ENCODE data around the gene DLGAP4.

Gene DLGAP4

GRCh38 chr20:36308353-36308752 lies 2.2 kb downstream of the DLGAP4 start:
- DNase-seq = no peak

GRCh38 chr20:36308986-36309385 lies 2.8 kb downstream of the DLGAP4 start:
- no peak for DNase-seq

DNA sequence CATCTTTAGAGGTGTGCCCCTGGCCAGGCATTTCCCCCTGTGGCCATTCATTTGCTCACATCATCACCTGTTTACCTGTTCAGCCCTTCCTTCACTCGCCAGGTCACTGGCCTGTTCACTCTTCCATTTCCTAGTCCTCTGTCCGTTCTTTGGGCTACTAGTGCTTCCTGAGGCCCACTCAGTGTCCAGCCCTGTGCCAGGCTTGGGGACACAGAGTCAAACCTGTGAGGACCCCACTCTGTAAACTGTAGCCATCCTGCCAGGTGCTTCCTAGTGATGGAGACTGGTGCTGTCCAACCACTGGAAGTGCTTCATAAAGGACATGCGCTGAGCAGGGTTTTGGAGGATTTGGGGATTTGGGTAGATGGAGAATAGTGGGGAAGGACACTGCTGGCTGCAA lies 3.5 kb downstream of the DLGAP4 start:
- DNase-seq = no peak

- no peak for DNase-seq
Observed at GRCh38 chr20:36310215-36310981, 4.3 kb downstream of the DLGAP4 start.

GRCh38 chr20:36311141-36311853 lies 5.2 kb downstream of the DLGAP4 start:
- no peak for DNase-seq

DNA sequence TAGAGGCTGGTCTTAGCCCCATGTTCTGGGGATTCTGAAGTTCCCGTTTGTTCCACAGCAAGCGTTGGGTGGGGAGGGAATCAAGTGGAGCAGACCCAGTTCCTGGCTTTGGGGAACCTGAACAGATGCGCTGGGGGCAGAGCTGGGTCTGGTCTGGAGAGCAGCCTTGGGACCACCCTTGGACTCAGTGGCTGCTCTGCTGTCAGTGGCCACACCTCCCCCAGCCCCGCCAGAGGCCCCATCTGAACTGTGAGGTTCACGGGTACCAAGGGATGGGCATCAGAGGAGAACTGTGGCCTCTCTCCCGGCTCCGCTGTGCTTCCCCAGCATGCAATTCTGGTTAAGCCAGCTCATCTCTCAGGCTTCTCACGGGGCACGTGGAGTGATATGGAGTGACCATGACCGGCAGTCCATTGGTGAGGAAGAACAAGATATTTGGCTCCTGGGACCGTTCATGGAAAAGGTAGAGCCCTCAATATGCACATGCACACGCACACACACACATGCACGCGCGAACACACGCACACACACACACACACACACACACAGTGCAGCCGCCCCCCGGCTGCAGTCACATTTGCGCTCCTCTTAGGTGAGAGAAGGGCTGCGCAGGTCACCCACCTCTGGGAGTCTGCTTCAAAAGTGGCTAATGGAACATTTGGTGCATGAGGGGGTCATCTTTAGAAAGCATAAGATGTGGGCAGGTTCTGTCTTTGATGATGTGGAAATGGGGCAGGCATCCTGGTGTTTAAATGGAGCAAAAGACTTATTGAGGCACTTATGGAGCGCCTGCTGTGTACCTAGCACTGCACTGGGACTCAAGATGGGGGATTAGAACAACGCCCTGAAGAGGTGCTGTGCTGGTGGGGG lies 6.0 kb downstream of the DLGAP4 start:
- no peak for DNase-seq

GRCh38 chr20:36312724-36313441 lies 6.7 kb downstream of the DLGAP4 start:
- DNase-seq = no peak

GRCh38 chr20:36313476-36313875 lies 7.3 kb downstream of the DLGAP4 start:
- DNase-seq = no peak

GRCh38 chr20:36313926-36314325 lies 7.8 kb downstream of the DLGAP4 start:
- DNase-seq = no peak

- no peak for DNase-seq
Observed at GRCh38 chr20:36314734-36315544, 8.8 kb downstream of the DLGAP4 start.

GRCh38 chr20:36315545-36316351 lies 9.6 kb downstream of the DLGAP4 start:
- DNase-seq = no peak

DNA sequence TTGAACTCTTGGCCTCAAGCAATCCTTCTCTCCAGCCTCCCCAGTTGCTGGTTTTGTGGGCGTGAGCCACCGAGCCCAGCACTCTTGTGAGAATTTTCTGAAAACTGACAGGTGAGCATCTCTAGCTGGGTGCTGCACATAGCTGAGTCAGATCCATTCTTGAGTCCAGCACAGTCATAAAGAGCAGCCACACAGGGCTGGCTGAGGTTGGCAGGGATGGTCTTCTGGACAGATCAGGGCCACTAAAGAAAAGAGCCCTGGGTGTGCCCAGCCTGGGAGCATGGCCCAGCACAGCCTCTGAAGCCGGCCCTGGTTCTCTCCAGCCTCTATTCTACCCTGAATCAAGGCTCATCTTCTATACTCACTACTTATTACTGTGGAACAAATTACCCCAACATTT lies 11.5 kb downstream of the DLGAP4 start:
- DNase-seq = no peak

DNA sequence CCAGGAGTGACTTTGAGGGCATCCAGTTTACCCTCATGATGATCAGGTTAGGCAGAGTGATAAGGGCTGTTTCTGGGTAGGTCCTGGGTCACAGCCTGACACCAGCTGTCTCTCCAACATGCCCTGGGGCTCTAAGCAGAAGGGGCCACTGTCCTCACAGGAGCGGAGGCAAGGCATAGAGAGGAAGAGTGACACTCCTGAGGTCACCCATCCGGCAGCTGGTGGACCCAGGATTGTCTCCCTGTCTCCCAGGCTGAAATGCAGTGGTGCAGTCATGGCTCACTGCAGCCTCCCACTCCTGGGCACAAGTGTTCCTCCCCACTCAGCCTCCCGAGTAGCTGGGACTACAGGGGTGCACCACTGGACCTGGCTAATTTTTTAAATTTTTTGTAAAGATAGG lies 12.0 kb downstream of the DLGAP4 start:
- DNase-seq = no peak

- no peak for DNase-seq
Observed at GRCh38 chr20:36319356-36320260, 13.5 kb downstream of the DLGAP4 start.

DNA sequence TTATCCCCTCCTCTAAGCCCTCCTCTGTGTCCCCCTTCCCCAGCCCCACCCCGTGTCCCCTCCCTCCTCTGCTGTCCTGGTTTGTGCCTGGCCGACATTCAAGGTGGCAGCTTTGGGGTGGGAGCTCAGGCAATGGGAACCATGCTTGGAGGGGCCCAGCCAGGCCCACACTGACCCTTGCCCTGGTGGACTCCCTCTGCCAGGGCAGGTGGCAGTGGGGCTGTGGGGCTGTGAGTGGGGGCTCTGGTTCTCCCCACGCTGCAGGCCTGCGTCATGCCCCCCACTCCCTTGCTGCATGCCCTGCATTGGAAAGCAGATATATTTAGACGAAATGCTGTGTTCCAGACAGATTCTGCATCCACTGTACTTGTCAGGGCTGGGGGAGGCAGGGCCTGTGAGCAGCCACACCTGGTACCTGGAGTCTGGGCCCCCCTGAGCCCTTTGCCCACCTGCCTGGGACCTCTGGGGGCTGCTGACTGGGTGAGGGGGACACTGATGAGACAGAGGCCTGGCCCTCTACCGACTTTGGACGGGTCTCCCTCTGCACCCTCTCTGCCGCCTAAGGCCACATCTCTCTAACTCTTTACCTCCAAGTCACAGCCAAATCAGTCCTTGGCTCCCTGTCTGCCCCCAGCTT lies 14.2 kb downstream of the DLGAP4 start:
- DNase-seq = no peak

GRCh38 chr20:36320898-36321695 lies 15.0 kb downstream of the DLGAP4 start:
- no peak for DNase-seq

GRCh38 chr20:36322131-36322530 lies 16.0 kb downstream of the DLGAP4 start:
- no peak for DNase-seq

DNA sequence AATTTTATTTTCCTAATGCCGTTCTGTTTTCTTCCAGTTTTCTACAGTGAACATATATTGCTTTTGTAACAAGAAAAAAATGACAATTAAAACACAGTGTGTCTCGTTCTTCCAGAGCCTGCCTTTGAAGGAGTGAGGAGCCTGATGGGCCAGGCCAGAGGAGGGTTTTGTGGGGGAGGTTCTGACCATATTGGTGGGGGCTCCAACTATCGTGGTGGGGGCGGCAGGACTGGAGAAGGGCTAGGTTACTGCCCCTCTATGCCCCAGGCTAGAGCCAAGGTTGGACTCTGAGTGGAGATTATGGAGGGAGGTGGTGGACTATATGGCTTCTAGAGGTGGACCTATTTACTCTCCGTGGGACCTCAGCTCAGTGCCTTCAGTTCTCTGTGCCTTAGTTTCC lies 24.0 kb downstream of the DLGAP4 start:
- no peak for DNase-seq

- no peak for DNase-seq
Observed at GRCh38 chr20:36331209-36331608, 25.1 kb downstream of the DLGAP4 start.
